ENCODE measurements around the gene ATP5ME. TPM values are rescaled to one million over a fixed set of nuclear protein-coding genes. Genes with fewer than 3 reads are reported as not detected.

Gene ATP5ME
- total RNA-seq, 1 donor from 2014 or later: 95.1 TPM

DNA sequence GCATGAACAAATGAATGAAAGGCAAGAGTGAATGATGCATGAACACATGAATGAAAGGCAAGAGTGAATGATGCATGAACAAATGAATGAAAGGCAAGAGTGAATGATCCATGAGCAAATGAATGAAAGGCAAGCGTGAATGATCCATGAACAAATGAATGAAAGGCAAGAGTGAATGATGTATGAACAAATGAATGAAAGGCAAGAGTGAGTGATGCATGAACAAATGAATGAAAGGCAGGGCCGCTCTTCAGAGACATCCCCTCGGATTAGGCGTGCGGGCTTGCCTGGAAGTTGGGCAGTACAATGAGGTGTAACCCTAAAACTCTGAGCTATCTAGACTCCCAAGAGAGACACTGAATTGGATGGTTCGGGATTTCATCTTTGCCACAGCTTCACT lies 35.3 kb upstream of the ATP5ME start:
- Mint-ChIP-seq H3K27me3 (ENCODE audit: insufficient read depth, low read depth) (peaks cover 3% of the 10 kb centered on the region), H3K27ac (no peak overlapping the region), H3K4me3 (peak overlapping the region; percentile 57), H3K9me3 (peaks cover 24% of the 10 kb centered on the region), H3K36me3 (peaks cover 29% of the 10 kb centered on the region), H3K4me1 (peaks cover 5% of the 10 kb centered on the region)
- H3K79me2 ChIP-seq (ENCODE audit: low read depth): peaks cover 85% of the 10 kb centered on the region
- no peak overlapping the region for H3K4me3 ChIP-seq
- no peaks in the 10 kb centered on the region for H3K36me3 ChIP-seq
- no peak for DNase-seq (ENCODE audit: low spot score)
- no peak overlapping the region for H3K9ac ChIP-seq
- no peaks in the 10 kb centered on the region for H3K9me3 ChIP-seq (ENCODE audit: low read depth)
- H3F3A ChIP-seq (ENCODE audit: low read depth): peaks cover 4% of the 10 kb centered on the region
- TF ChIP-seq, protein P1, sequence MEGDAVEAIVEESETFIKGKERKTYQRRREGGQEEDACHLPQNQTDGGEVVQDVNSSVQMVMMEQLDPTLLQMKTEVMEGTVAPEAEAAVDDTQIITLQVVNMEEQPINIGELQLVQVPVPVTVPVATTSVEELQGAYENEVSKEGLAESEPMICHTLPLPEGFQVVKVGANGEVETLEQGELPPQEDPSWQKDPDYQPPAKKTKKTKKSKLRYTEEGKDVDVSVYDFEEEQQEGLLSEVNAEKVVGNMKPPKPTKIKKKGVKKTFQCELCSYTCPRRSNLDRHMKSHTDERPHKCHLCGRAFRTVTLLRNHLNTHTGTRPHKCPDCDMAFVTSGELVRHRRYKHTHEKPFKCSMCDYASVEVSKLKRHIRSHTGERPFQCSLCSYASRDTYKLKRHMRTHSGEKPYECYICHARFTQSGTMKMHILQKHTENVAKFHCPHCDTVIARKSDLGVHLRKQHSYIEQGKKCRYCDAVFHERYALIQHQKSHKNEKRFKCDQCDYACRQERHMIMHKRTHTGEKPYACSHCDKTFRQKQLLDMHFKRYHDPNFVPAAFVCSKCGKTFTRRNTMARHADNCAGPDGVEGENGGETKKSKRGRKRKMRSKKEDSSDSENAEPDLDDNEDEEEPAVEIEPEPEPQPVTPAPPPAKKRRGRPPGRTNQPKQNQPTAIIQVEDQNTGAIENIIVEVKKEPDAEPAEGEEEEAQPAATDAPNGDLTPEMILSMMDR (IDR thresholded peaks at IDR 0.05): no peak
- TF ChIP-seq EZH2phosphoT487 (IDR thresholded peaks at IDR 0.05) (no peak), EZH2 (IDR thresholded peaks at IDR 0.05) (no peak)
- H2AFZ ChIP-seq (replicated peaks): no peak overlapping the region
- peaks cover 9% of the 10 kb centered on the region for H3K4me1 ChIP-seq
- peaks cover 10% of the 10 kb centered on the region for H3K27me3 ChIP-seq
- peaks cover 72% of the 10 kb centered on the region for H4K20me1 ChIP-seq (ENCODE audit: low read depth)
- H3K27ac ChIP-seq: no peak overlapping the region
- H3K4me2 ChIP-seq: no peak overlapping the region

DNA sequence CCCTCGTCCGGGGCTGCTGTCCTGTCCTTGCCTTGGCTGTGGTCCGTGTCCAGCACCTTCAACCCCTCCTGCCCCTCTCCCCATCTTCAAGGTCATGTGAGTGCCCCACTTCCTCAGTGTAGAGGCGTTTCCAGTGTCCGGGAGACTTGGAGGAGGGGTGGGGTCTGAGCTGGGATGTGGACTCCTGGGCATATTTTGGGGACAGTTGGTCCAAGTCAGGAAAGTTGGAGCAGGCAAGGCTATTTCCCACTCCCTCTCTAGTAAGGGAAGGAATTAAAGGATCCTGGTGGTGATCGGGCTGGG lies 34.5 kb upstream of the ATP5ME start:
- H3K4me3 ChIP-seq: peak overlapping the region; percentile 6
- no peak for DNase-seq (ENCODE audit: low spot score)
- no peak overlapping the region for H2AFZ ChIP-seq (replicated peaks)
- H3K9ac ChIP-seq: no peak overlapping the region
- H3K27ac ChIP-seq: no peak overlapping the region
- H3K4me1 ChIP-seq: peaks cover 9% of the 10 kb centered on the region
- TF ChIP-seq, protein P1 (IDR thresholded peaks at IDR 0.05): no peak
- peaks cover 5% of the 10 kb centered on the region for H3K4me1 Mint-ChIP-seq
- peaks cover 28% of the 10 kb centered on the region for H3K36me3 Mint-ChIP-seq
- H3F3A ChIP-seq (ENCODE audit: low read depth): peaks cover 4% of the 10 kb centered on the region
- no peaks in the 10 kb centered on the region for H3K9me3 ChIP-seq (ENCODE audit: low read depth)
- H4K20me1 ChIP-seq (ENCODE audit: low read depth): peaks cover 65% of the 10 kb centered on the region
- peaks cover 15% of the 10 kb centered on the region for H3K27me3 ChIP-seq
- H3K27ac Mint-ChIP-seq: no peak overlapping the region
- H3K4me3 Mint-ChIP-seq: peak overlapping the region; percentile 13
- H3K36me3 ChIP-seq: no peaks in the 10 kb centered on the region
- H3K4me2 ChIP-seq: peak overlapping the region; percentile 79
- H3K27me3 Mint-ChIP-seq (ENCODE audit: insufficient read depth, low read depth): peaks cover 3% of the 10 kb centered on the region
- peaks cover 24% of the 10 kb centered on the region for H3K9me3 Mint-ChIP-seq
- H3K79me2 ChIP-seq (ENCODE audit: low read depth): peaks cover 77% of the 10 kb centered on the region

DNA sequence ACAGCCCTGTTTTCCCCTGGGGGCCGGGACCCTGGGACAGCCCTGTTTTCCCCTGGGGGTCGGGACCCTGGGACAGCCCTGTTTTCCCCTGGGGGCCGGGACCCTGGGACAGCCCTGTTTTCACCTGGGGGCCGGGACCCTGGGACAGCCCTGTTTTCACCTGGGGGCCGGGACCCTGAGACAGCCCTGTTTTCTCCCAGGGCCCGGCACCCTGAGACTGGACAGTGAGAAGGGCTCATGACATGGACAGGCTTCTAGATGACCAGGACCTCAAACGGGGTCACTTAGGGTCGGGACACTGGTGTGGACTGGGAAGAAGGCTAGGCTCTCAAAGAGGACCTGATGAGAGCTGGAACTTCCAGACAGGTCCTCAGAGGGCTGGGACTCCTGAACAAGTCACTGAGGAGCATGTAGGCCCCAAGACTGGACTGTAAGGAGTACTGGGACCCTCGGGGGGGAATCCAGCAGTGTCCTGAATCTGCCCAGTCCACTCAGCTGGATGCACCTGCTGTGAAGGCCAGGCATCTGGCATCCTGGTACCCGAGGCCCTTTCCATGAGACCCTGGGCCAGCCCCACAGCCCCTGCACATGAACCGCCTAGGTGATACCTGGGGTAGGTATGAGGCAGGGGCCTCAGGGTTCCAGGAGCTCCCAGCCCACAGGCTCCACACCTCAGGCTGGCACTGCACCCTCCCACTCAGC lies 34.0 kb upstream of the ATP5ME start:
- H3K4me3 Mint-ChIP-seq: no peak overlapping the region
- H3K9me3 Mint-ChIP-seq: peaks cover 24% of the 10 kb centered on the region
- peak overlapping the region; percentile 79 for H3K4me2 ChIP-seq
- no peak overlapping the region for H3K9ac ChIP-seq
- H2AFZ ChIP-seq (replicated peaks): no peak overlapping the region
- peak overlapping the region; percentile 6 for H3K4me3 ChIP-seq
- DNase-seq (ENCODE audit: low spot score): no peak
- peaks cover 60% of the 10 kb centered on the region for H4K20me1 ChIP-seq (ENCODE audit: low read depth)
- H3K36me3 Mint-ChIP-seq: peaks cover 28% of the 10 kb centered on the region
- no peak overlapping the region for H3K27ac ChIP-seq
- no peak overlapping the region for H3K27ac Mint-ChIP-seq
- peaks cover 15% of the 10 kb centered on the region for H3K27me3 ChIP-seq
- peaks cover 5% of the 10 kb centered on the region for H3K4me1 Mint-ChIP-seq
- H3K36me3 ChIP-seq: no peaks in the 10 kb centered on the region
- H3K27me3 Mint-ChIP-seq (ENCODE audit: insufficient read depth, low read depth): peaks cover 3% of the 10 kb centered on the region
- H3K4me1 ChIP-seq: peaks cover 9% of the 10 kb centered on the region
- TF ChIP-seq EZH2 (IDR thresholded peaks at IDR 0.05): no peak
- TF ChIP-seq EZH2phosphoT487 (IDR thresholded peaks at IDR 0.05): no peak
- TF ChIP-seq, protein P1 (IDR thresholded peaks at IDR 0.05): no peak
- peaks cover 72% of the 10 kb centered on the region for H3K79me2 ChIP-seq (ENCODE audit: low read depth)
- H3F3A ChIP-seq (ENCODE audit: low read depth): peaks cover 4% of the 10 kb centered on the region
- H3K9me3 ChIP-seq (ENCODE audit: low read depth): no peaks in the 10 kb centered on the region
